Esophagus squamous epithelium (tissue), 4 donors: ENCODE results near the gene ANGEL1.

Experiments
- POLR2A ChIP-seq, 4 donors: fragments of 450-650 bp; IDR thresholded peaks; one replicate each; pipeline ENCODE4 v1.6.1; 2017; ENCODE audit warnings: antibody characterized with exemption in 4 of 4, mild to moderate bottlenecking in 4 of 4, moderate library complexity in 3 of 4
- TF ChIP-seq, protein P1 (sequence below), 6 experiments: fragments of 450-650 bp in 4 of 6; fragments of 200-600 bp in 2 of 6; sonication (generic) in 2 of 6; IDR thresholded peaks; one replicate each; pipeline ENCODE4 v1.5.1; 2016 to 2019; ENCODE audit warnings: antibody characterized with exemption in 6 of 6, mild to moderate bottlenecking in 4 of 6, moderate library complexity in 4 of 6

DNA sequence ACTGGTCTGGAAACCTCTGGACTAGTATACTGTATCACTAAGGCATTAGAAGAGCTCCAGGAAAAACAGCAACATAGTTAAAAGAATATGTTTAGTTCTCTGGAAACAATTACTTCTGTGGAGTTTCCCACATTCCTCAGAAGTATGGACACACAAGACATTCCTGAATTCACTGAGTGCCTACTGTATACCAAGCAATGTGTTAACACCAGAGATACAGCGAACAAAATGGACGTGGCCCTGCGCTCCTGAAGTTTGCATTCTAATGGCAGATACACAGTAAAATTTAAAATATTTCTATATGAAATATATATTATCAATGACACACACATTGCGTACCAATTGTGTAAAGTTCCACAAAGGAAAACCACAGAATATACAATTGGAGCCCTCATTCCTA, 1.1 kb downstream of the ANGEL1 start:
- TF ChIP-seq, protein P1, sequence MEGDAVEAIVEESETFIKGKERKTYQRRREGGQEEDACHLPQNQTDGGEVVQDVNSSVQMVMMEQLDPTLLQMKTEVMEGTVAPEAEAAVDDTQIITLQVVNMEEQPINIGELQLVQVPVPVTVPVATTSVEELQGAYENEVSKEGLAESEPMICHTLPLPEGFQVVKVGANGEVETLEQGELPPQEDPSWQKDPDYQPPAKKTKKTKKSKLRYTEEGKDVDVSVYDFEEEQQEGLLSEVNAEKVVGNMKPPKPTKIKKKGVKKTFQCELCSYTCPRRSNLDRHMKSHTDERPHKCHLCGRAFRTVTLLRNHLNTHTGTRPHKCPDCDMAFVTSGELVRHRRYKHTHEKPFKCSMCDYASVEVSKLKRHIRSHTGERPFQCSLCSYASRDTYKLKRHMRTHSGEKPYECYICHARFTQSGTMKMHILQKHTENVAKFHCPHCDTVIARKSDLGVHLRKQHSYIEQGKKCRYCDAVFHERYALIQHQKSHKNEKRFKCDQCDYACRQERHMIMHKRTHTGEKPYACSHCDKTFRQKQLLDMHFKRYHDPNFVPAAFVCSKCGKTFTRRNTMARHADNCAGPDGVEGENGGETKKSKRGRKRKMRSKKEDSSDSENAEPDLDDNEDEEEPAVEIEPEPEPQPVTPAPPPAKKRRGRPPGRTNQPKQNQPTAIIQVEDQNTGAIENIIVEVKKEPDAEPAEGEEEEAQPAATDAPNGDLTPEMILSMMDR (IDR thresholded peaks at IDR 0.05) = no peak
- TF ChIP-seq POLR2A (IDR thresholded peaks at IDR 0.05) = no peak
